Measurements from ENCODE around the gene GPR132.

GPR132 gene

GRCh38 chr14:105096206-105096875 is 31.1 kb upstream of the GPR132 start:
- H4K91ac ChIP-seq (ENCODE audit: low read length), result no peak overlapping the region
- H3K36me3 ChIP-seq (ENCODE audit: control insufficient read depth in 1 of 2, insufficient read depth in 2 of 2, low read depth in 1 of 2, low read length in 2 of 2), result no peaks in the 10 kb centered on the region
- H3K27me3 ChIP-seq (ENCODE audit: control insufficient read depth in 1 of 2, insufficient read depth in 1 of 2, low read length in 2 of 2), result peaks cover 13 to 55% of the 10 kb centered on the region in 2 experiments
- H3K14ac ChIP-seq (ENCODE audit: low read length in 2 of 2), result no peak overlapping the region
- H2BK12ac ChIP-seq (ENCODE audit: low read length in 2 of 2), result no peak overlapping the region
- no peak overlapping the region for H3K4ac ChIP-seq (ENCODE audit: low read depth in 1 of 2, low read length in 2 of 2)
- H3K27ac ChIP-seq (ENCODE audit: low read length, poor library complexity, severe bottlenecking), result no peak overlapping the region
- H2BK5ac ChIP-seq (ENCODE audit: low read depth, low read length, poor library complexity, severe bottlenecking), result no peak overlapping the region
- no peak overlapping the region for H2BK120ac ChIP-seq (ENCODE audit: low read depth, low read length)
- H3K4me2 ChIP-seq (ENCODE audit: low read length, poor library complexity, severe bottlenecking), result no peak overlapping the region
- peaks cover 27% of the 10 kb centered on the region for H3K4me1 ChIP-seq (ENCODE audit: control insufficient read depth, insufficient read depth, low read depth, low read length)
- no peak for DNase-seq
- no peak overlapping the region for H2AK5ac ChIP-seq (ENCODE audit: low read length, severe bottlenecking)
- no peak overlapping the region for H3K18ac ChIP-seq (ENCODE audit: low read depth in 1 of 2, low read length in 2 of 2)
- peaks cover 9% of the 10 kb centered on the region for H3K9me3 ChIP-seq (ENCODE audit: control insufficient read depth, low read length)
- H3K79me1 ChIP-seq (replicated peaks; ENCODE audit: low read length, poor library complexity, severe bottlenecking), result peaks cover 2% of the 10 kb centered on the region
- no peak overlapping the region for H4K8ac ChIP-seq (ENCODE audit: low read length)
- H3K9ac ChIP-seq (ENCODE audit: low read length), result no peak overlapping the region
- H3K4me3 ChIP-seq (ENCODE audit: insufficient read depth in 1 of 2, low read depth in 1 of 2, low read length in 2 of 2), result no peak overlapping the region
- no peak overlapping the region for H2AFZ ChIP-seq (ENCODE audit: low read depth, low read length)
- H3K23ac ChIP-seq (ENCODE audit: low read length in 2 of 2), result peak overlapping the region in 1 of 2 experiments; percentile 24
- 89% methylated on average over 15 of the region's 15 CpGs for WGBS
- no peak overlapping the region for H2BK15ac ChIP-seq (ENCODE audit: low read depth, poor library complexity, severe bottlenecking)

DNA sequence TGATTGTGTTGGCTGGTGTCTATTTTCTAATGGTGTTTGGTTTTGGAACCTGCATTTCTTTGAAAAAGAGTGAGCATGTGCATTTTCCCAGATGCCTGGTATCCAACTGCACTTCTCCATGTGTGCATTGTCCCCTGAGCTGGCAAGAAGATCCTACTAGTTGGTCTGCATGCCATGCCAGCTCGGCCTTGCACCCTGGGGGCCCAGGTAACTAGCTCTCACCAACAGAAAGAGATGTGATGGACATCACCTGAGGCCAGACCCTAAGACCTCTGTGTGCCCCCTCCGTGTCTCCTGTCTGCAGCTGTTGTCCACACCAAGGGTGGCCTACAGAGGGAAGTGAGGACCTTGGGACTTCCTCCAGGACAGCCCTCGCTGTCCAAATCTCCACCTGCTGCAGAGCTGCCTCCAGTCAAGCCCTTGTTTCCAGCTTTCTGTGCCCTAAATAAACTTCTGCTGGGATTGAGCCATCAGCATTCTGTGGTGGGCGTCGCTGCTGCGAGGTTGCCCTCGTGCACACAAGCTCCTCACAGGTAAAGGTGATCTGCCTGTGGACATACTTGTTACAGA is 30.1 kb upstream of the GPR132 start:
- Histone ChIP-seq H2AK5ac (ENCODE audit: low read length, severe bottlenecking) (no peak overlapping the region), H3K9ac (ENCODE audit: low read length) (no peak overlapping the region), H3K23ac (ENCODE audit: low read length in 2 of 2) (no peak overlapping the region), H2AFZ (ENCODE audit: low read depth, low read length) (no peak overlapping the region), H2BK15ac (ENCODE audit: low read depth, poor library complexity, severe bottlenecking) (no peak overlapping the region), H2BK12ac (ENCODE audit: low read length in 2 of 2) (no peak overlapping the region), H4K91ac (ENCODE audit: low read length) (no peak overlapping the region), H2BK5ac (ENCODE audit: low read depth, low read length, poor library complexity, severe bottlenecking) (no peak overlapping the region), H3K18ac (ENCODE audit: low read depth in 1 of 2, low read length in 2 of 2) (no peak overlapping the region), H3K36me3 (ENCODE audit: control insufficient read depth in 1 of 2, insufficient read depth in 2 of 2, low read depth in 1 of 2, low read length in 2 of 2) (no peaks in the 10 kb centered on the region), H3K79me1 (replicated peaks; ENCODE audit: low read length, poor library complexity, severe bottlenecking) (peaks cover 2% of the 10 kb centered on the region), H3K4ac (ENCODE audit: low read depth in 1 of 2, low read length in 2 of 2) (no peak overlapping the region), H3K27ac (ENCODE audit: low read length, poor library complexity, severe bottlenecking) (no peak overlapping the region), H3K4me1 (ENCODE audit: control insufficient read depth, insufficient read depth, low read depth, low read length) (peaks cover 33% of the 10 kb centered on the region), H3K14ac (ENCODE audit: low read length in 2 of 2) (no peak overlapping the region), H3K27me3 (ENCODE audit: control insufficient read depth in 1 of 2, insufficient read depth in 1 of 2, low read length in 2 of 2) (peaks cover 7 to 47% of the 10 kb centered on the region in 2 experiments), H3K4me2 (ENCODE audit: low read length, poor library complexity, severe bottlenecking) (no peak overlapping the region), H2BK120ac (ENCODE audit: low read depth, low read length) (no peak overlapping the region), H3K4me3 (ENCODE audit: insufficient read depth in 1 of 2, low read depth in 1 of 2, low read length in 2 of 2) (no peak overlapping the region), H3K9me3 (ENCODE audit: control insufficient read depth, low read length) (peaks cover 9% of the 10 kb centered on the region), H4K8ac (ENCODE audit: low read length) (no peak overlapping the region)
- DNase-seq, result no peak
- 89% methylated on average over 7 of the region's 7 CpGs for WGBS

- 71% methylated on average over 12 of the region's 14 CpGs for WGBS
Measured at GRCh38 chr14:105094193-105094907, 29.1 kb upstream of the GPR132 start.

More at GRCh38 chr14:105094193-105094907, 29.1 kb upstream of the GPR132 start:
- no peaks in the 10 kb centered on the region for H3K36me3 ChIP-seq (ENCODE audit: control insufficient read depth in 1 of 2, insufficient read depth in 2 of 2, low read depth in 1 of 2, low read length in 2 of 2)
- H2BK15ac ChIP-seq (ENCODE audit: low read depth, poor library complexity, severe bottlenecking), result no peak overlapping the region
- H3K4me3 ChIP-seq (ENCODE audit: insufficient read depth in 1 of 2, low read depth in 1 of 2, low read length in 2 of 2), result peak overlapping the region; percentile 78 to 80
- peak overlapping the region in 1 of 2 experiments; percentile 85 for H3K14ac ChIP-seq (ENCODE audit: low read length in 2 of 2)
- peak overlapping the region in 1 of 2 experiments; percentile 83 for H2BK12ac ChIP-seq (ENCODE audit: low read length in 2 of 2)
- H2AFZ ChIP-seq (ENCODE audit: low read depth, low read length), result peak overlapping the region; percentile 46
- peak overlapping the region; percentile 80 for H3K9ac ChIP-seq (ENCODE audit: low read length)
- peak overlapping the region; percentile 2 for H2AK5ac ChIP-seq (ENCODE audit: low read length, severe bottlenecking)
- peak overlapping the region; percentile 66 to 77 for H3K4ac ChIP-seq (ENCODE audit: low read depth in 1 of 2, low read length in 2 of 2)
- no peak for DNase-seq
- H3K27me3 ChIP-seq (ENCODE audit: control insufficient read depth in 1 of 2, insufficient read depth in 1 of 2, low read length in 2 of 2), result peaks cover 7 to 38% of the 10 kb centered on the region in 2 experiments
- H3K79me1 ChIP-seq (replicated peaks; ENCODE audit: low read length, poor library complexity, severe bottlenecking), result peaks cover 4% of the 10 kb centered on the region
- no peak overlapping the region for H2BK120ac ChIP-seq (ENCODE audit: low read depth, low read length)
- H3K4me2 ChIP-seq (ENCODE audit: low read length, poor library complexity, severe bottlenecking), result peak overlapping the region; percentile 91
- peak overlapping the region; percentile 55 for H4K91ac ChIP-seq (ENCODE audit: low read length)
- no peak overlapping the region for H3K27ac ChIP-seq (ENCODE audit: low read length, poor library complexity, severe bottlenecking)
- H4K8ac ChIP-seq (ENCODE audit: low read length), result peak overlapping the region; percentile 67
- peaks cover 41% of the 10 kb centered on the region for H3K4me1 ChIP-seq (ENCODE audit: control insufficient read depth, insufficient read depth, low read depth, low read length)
- peak overlapping the region; percentile 91 to 96 for H3K18ac ChIP-seq (ENCODE audit: low read depth in 1 of 2, low read length in 2 of 2)
- H3K9me3 ChIP-seq (ENCODE audit: control insufficient read depth, low read length), result peaks cover 2% of the 10 kb centered on the region
- peak overlapping the region in 1 of 2 experiments; percentile 61 for H3K23ac ChIP-seq (ENCODE audit: low read length in 2 of 2)
- no peak overlapping the region for H2BK5ac ChIP-seq (ENCODE audit: low read depth, low read length, poor library complexity, severe bottlenecking)
